Upper lobe of left lung (tissue), 4 donors: Measurements from ENCODE around the gene RGR.

Experiments used
- EP300 ChIP-seq, 4 donors: sonication (generic); formaldehyde crosslinking; IDR thresholded peaks; one replicate each; pipeline ENCODE4 v1.5.1; 2017; ENCODE audit warnings: antibody characterized with exemption in 4 of 4, control low read depth in 2 of 4
- POLR2A ChIP-seq, 4 donors: fragments of 450-650 bp; IDR thresholded peaks; one replicate each; pipeline ENCODE4 v1.5.1; 2016 to 2017; ENCODE audit warnings: antibody characterized with exemption in 4 of 4, mild to moderate bottlenecking in 2 of 4
- TF ChIP-seq, protein P1 (sequence below), 6 experiments: fragments of 450-650 bp in 4 of 6; fragments of 200-600 bp in 2 of 6; sonication (generic) in 2 of 6; IDR thresholded peaks; one replicate each; pipeline ENCODE4 v1.5.1; 2016 to 2019; ENCODE audit warnings: antibody characterized with exemption in 6 of 6

DNA sequence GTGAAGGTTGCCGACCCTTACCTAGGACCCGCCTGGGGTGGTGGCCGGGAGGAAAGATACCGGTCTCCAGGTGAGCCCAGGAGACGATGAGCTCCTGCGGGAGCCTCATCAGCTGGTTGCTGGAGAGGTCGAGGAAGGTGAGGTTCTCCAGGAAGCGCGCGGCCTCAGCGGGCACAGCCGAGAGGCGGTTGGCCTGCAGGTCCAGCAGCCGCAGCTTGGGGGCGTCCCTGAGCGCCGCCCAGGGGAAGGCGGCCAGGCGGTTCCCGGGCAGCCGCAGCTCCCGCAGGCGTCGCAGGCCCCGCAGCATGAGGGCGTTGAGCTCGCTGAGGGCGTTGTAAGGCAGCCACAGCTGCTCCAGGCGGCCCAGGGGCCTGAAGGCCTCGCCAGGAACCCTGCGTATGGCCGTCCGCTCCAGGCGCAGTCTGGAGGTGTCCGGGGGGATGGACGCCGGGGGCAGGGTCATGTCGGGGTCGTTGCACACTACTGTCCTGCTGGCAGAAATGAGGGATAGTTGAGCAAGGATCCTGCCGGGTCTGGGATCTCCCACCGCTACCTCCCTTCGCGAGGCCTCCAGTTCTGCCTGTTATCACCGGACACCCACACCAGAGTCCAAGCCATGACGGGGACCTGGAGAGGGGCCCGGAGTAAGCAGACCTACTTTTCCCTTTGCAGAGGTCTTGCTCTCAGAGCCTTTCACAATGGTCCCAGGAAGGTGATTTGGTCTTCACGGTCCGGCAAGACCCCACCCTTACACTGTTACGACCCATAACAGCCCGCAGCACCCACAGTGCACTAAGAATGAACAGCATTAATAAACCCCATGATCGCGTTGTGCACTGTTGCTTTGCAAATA lies 7.4 kb upstream of the RGR start:
- TF ChIP-seq, protein P1, sequence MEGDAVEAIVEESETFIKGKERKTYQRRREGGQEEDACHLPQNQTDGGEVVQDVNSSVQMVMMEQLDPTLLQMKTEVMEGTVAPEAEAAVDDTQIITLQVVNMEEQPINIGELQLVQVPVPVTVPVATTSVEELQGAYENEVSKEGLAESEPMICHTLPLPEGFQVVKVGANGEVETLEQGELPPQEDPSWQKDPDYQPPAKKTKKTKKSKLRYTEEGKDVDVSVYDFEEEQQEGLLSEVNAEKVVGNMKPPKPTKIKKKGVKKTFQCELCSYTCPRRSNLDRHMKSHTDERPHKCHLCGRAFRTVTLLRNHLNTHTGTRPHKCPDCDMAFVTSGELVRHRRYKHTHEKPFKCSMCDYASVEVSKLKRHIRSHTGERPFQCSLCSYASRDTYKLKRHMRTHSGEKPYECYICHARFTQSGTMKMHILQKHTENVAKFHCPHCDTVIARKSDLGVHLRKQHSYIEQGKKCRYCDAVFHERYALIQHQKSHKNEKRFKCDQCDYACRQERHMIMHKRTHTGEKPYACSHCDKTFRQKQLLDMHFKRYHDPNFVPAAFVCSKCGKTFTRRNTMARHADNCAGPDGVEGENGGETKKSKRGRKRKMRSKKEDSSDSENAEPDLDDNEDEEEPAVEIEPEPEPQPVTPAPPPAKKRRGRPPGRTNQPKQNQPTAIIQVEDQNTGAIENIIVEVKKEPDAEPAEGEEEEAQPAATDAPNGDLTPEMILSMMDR (IDR thresholded peaks at IDR 0.05) = no peak
- no peak for TF ChIP-seq EP300 (IDR thresholded peaks at IDR 0.05)
- TF ChIP-seq POLR2A (IDR thresholded peaks at IDR 0.05) = no peak
